HPDE6-E6E7 (cell line): ENCODE measurements around the gene GUSB.
"Not testable (repeated sequence)": the region's sequence is repeated elsewhere in the genome, so short reads cannot be mapped to it uniquely, and the experiment has no call there.

ENCODE experiments used
- DNase-seq: peaks from one replicate; pipeline ENCODE4 v3.0.0; 2011; ENCODE audit warnings: missing footprints; ENCODE audit errors: extremely low spot score

Gene GUSB

GRCh38 chr7:65975814-65976445 lies 6.1 kb downstream of the GUSB start:
- no peak for DNase-seq

GRCh38 chr7:65974876-65975275 lies 7.1 kb downstream of the GUSB start:
- no peak for DNase-seq

GRCh38 chr7:65974191-65974801 lies 7.7 kb downstream of the GUSB start:
- no peak for DNase-seq

GRCh38 chr7:65972976-65973375 lies 9.0 kb downstream of the GUSB start:
- DNase-seq = no peak

GRCh38 chr7:65971021-65971420 lies 11.0 kb downstream of the GUSB start:
- no peak for DNase-seq

GRCh38 chr7:65968256-65969185 lies 13.5 kb downstream of the GUSB start:
- no peak for DNase-seq

GRCh38 chr7:65967361-65968155 lies 14.5 kb downstream of the GUSB start:
- no peak for DNase-seq

GRCh38 chr7:65966146-65966545 lies 15.9 kb downstream of the GUSB start:
- DNase-seq = no peak

- DNase-seq = not testable (repeated sequence)
Measured at GRCh38 chr7:65964671-65965070, 17.3 kb downstream of the GUSB start.

- DNase-seq = no peak
Measured at GRCh38 chr7:65962033-65962432, 20.0 kb downstream of the GUSB start.

GRCh38 chr7:65960351-65961074 lies 21.5 kb downstream of the GUSB start:
- no peak for DNase-seq

- DNase-seq = no peak
Measured at GRCh38 chr7:65955718-65956117, 26.3 kb downstream of the GUSB start.

- DNase-seq = no peak
Measured at GRCh38 chr7:65953890-65954450, 28.0 kb downstream of the GUSB start.

- DNase-seq = no peak
Measured at GRCh38 chr7:65953001-65953720, 28.9 kb downstream of the GUSB start.

- no peak for DNase-seq
Measured at GRCh38 chr7:65951837-65952578, 30.0 kb downstream of the GUSB start.

GRCh38 chr7:65946904-65947303 lies 35.1 kb downstream of the GUSB start:
- DNase-seq = no peak

- not testable (repeated sequence) for DNase-seq
Measured at GRCh38 chr7:65945787-65946186, 36.2 kb downstream of the GUSB start.

GRCh38 chr7:65938336-65938895 lies 43.6 kb downstream of the GUSB start:
- no peak for DNase-seq

GRCh38 chr7:65937296-65937695 lies 44.7 kb downstream of the GUSB start:
- DNase-seq = no peak
